ENCODE measurements around the gene BRIX1.
A peak's percentile ranks its signal among the peaks of the same experiment; 100 is the strongest.

Gene BRIX1

DNA sequence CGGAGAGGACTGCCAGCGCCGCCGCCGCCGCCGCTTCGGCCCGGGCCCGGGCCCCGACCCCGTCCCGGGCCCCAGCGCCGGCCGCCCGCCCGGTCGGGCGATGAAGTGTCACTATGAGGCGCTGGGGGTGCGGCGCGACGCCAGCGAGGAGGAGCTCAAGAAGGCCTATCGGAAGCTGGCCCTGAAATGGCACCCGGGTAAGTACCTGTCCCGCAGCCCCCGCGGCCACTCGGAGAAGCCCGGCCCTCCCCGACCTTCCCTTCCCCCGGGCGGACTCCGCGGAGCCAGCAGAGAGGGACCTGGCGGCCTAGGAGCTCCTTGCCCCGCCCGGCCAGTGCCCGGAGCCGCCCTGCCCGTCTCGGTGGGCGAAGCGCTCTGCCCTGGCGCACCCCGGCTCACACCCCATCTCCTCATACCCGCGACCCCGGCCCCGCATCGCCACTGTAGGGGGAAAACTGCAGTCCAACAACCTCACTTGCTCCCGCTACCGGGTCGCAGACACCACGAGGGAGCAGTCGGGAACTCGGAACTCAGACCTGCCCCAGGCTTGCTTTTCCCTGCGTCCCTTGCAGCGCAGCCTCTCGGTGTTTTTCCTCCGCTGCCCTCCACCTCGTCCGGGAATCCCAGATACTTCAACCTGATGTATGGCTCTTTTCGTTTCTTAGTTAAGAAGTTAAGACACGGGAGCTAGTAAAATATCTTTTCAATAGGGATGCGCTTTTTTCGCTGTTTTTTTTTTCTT is 14.4 kb downstream of the BRIX1 start:
- H3K4me3 ChIP-seq (ENCODE audit: low read length) = peak overlapping the region; percentile 77
- TF ChIP-seq, protein P1, sequence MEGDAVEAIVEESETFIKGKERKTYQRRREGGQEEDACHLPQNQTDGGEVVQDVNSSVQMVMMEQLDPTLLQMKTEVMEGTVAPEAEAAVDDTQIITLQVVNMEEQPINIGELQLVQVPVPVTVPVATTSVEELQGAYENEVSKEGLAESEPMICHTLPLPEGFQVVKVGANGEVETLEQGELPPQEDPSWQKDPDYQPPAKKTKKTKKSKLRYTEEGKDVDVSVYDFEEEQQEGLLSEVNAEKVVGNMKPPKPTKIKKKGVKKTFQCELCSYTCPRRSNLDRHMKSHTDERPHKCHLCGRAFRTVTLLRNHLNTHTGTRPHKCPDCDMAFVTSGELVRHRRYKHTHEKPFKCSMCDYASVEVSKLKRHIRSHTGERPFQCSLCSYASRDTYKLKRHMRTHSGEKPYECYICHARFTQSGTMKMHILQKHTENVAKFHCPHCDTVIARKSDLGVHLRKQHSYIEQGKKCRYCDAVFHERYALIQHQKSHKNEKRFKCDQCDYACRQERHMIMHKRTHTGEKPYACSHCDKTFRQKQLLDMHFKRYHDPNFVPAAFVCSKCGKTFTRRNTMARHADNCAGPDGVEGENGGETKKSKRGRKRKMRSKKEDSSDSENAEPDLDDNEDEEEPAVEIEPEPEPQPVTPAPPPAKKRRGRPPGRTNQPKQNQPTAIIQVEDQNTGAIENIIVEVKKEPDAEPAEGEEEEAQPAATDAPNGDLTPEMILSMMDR (IDR thresholded peaks at IDR 0.05; ENCODE audit: insufficient read depth, low read depth, low read length, missing control alignments) = no peak
- peak; percentile 91 for DNase-seq (ENCODE audit: low read depth)

- peak; percentile 32 for DNase-seq (ENCODE audit: low read depth)
- peak overlapping the region; percentile 77 for H3K4me3 ChIP-seq (ENCODE audit: low read length)
Measured at GRCh38 chr5:34930462-34930844, 14.9 kb downstream of the BRIX1 start.

DNA sequence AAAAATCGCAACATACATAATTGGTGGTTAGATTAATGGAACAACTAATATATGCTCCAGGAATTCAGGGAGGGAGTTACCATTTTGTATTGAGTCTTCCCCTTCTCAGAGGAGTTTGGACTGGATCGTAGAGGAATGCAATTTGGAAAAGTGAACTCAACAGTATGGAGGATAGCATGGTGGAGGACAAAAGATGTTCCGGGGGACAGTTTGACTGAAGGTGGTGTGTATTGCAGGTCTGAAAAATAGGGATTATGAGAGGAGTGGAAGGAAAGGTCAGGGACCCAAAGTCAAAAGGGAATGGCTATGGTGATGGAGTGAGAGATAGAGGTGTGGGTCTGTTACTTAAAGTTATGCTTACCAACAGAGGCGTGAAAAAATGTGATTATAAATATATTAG is 15.4 kb downstream of the BRIX1 start:
- TF ChIP-seq, protein P1 (IDR thresholded peaks at IDR 0.05; ENCODE audit: insufficient read depth, low read depth, low read length, missing control alignments) = no peak
- peak overlapping the region; percentile 77 for H3K4me3 ChIP-seq (ENCODE audit: low read length)
- DNase-seq (ENCODE audit: low read depth) = no peak

More at GRCh38 chr5:34930462-34930844, 14.9 kb downstream of the BRIX1 start:
- TF ChIP-seq, protein P1 (IDR thresholded peaks at IDR 0.05; ENCODE audit: insufficient read depth, low read depth, low read length, missing control alignments) = no peak

DNA sequence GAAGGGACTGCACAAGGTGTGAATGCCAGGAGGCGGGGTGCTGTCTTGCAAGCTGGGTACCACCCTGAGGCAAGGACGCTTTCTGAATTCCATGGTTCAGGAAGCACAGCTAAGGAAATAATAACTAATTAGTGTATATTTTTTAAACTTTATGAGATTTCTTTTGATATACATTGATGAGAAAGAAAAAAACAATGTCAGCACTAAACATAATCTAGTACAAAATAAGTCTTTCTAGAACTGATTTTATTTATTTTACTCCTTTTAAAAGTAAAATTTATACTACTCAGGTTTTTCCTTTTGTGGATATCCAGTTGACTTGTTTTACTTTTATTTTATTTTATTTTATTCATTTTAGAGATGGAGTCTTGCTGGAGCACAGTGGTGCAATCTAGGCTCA is 17.4 kb downstream of the BRIX1 start:
- no peak for DNase-seq (ENCODE audit: low read depth)
- no peak overlapping the region for H3K4me3 ChIP-seq (ENCODE audit: low read length)
- TF ChIP-seq, protein P1 (IDR thresholded peaks at IDR 0.05; ENCODE audit: insufficient read depth, low read depth, low read length, missing control alignments) = no peak

DNA sequence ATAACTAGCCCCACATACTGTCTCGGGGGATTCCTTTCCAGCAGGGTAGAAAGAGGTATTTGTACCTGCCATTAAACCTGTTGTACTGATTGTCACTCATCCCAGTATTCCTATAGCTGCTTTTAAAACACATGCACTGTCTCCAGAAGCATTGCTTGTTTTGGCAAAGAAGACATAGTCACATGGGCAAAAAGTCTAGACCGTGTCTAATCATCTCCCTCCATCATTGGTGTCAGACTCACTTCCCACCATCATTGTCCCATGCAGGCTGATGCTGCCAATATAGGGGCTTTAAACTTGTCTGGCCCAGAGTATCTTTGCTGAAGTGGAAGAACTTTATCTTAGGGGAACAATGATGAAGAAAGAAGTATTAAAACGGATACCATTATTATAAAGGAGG is 26.4 kb downstream of the BRIX1 start:
- TF ChIP-seq, protein P1 (IDR thresholded peaks at IDR 0.05; ENCODE audit: insufficient read depth, low read depth, low read length, missing control alignments) = no peak
- H3K4me3 ChIP-seq (ENCODE audit: low read length) = no peak overlapping the region

DNA sequence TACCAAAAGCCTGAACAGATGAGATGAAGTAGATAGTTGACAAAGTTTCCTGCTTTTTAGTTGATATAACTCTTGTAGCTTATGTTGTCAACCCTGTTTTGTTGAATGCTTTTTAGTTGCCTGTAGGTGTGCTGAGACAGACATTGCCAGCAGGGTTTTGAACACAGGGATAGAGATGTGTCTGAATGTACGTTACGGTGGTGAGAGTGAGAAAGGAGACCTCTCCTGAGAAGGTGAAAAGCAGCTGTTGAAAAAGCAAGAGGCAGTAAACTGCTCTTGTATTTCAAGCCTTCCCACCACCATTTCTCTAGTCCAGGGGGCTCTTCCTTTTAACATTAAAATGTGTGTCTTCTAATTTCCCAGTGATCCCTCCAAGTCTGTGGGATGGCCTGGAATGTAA is 28.5 kb downstream of the BRIX1 start:
- DNase-seq (ENCODE audit: low read depth) = no peak
- no peak overlapping the region for H3K4me3 ChIP-seq (ENCODE audit: low read length)
- TF ChIP-seq, protein P1 (IDR thresholded peaks at IDR 0.05; ENCODE audit: insufficient read depth, low read depth, low read length, missing control alignments) = no peak

More for the DNA sequence above, 26.4 kb downstream of the BRIX1 start:
- DNase-seq (ENCODE audit: low read depth) = no peak

All from epithelial cell of esophagus (primary cell).